ENCODE results near the gene BRMS1. TPM values are rescaled to one million over a fixed set of nuclear protein-coding genes. Genes with fewer than 3 reads are reported as not detected.

BRMS1 gene
- polyA plus RNA-seq, 1 experiment, result 35.2 TPM

DNA sequence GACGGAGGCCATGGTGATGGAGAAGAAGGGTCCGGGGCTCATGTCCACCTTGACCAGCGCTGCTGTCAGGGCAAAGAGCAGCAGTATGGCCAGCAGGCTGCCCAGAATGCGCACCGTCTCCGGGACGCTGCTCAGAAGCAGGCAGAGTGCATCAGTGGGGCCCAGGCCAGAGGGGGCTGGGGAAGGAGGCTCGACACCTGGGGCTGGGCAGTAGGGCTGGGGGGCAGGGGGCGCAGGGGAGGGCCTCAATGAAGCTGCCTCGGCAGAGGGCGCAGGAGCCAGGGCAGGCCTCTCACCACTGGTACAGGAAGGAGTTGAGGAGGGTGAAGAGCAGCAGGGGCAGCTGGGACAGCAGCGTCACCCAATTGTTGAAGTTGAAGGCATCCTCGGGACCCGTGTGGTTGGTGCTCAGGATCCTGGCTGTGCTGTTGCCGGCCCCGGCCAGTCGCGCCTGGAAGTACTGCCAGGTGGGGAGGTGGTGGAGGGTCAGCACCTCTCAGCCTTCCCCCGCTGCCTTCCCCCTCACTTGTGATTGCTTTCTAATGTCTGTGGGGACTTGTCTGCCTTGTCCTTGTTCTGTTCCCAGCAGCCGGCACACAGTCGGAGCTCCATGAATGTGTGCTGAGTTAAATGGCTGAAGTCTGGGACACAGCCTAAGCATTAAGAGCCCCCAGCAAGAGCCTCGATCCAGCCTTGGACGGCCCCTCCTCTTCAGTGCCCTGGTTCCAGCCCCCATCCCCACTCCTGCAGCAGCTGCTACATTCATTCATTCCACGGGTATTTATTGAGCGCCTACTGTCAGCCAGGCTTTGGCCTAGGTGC is 24.4 kb upstream of the BRMS1 start:
- no peak overlapping the region for H3K4me3 ChIP-seq (ENCODE audit: low read depth, low read length)
- DNase-seq (ENCODE audit: low read depth, low spot score), result no peak
- no peaks in the 10 kb centered on the region for H3K9me3 ChIP-seq (ENCODE audit: control insufficient read depth, insufficient read depth, low read length)
- peaks cover 16% of the 10 kb centered on the region for H3K27me3 ChIP-seq (ENCODE audit: control insufficient read depth, insufficient read depth, low read length)
- ChIA-PET POLR2A (interaction anchor here (1.5 kb wide), 1 partner anchor 21 kb away, joined by 4 read pairs; no protein-coding TSS in a partner anchor), CTCF (interaction anchor here (0.6 to 2.5 kb wide), 3 partner anchors 17 to 80 kb away, joined by 3 to 17 read pairs (median 3); partner anchors contain the start of gene YIF1A)
- no peak overlapping the region for H3K27ac ChIP-seq (ENCODE audit: low read depth, low read length)
- TF ChIP-seq, protein P1, sequence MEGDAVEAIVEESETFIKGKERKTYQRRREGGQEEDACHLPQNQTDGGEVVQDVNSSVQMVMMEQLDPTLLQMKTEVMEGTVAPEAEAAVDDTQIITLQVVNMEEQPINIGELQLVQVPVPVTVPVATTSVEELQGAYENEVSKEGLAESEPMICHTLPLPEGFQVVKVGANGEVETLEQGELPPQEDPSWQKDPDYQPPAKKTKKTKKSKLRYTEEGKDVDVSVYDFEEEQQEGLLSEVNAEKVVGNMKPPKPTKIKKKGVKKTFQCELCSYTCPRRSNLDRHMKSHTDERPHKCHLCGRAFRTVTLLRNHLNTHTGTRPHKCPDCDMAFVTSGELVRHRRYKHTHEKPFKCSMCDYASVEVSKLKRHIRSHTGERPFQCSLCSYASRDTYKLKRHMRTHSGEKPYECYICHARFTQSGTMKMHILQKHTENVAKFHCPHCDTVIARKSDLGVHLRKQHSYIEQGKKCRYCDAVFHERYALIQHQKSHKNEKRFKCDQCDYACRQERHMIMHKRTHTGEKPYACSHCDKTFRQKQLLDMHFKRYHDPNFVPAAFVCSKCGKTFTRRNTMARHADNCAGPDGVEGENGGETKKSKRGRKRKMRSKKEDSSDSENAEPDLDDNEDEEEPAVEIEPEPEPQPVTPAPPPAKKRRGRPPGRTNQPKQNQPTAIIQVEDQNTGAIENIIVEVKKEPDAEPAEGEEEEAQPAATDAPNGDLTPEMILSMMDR (IDR thresholded peaks at IDR 0.05; ENCODE audit: low read depth, low read length), result no peak

DNA sequence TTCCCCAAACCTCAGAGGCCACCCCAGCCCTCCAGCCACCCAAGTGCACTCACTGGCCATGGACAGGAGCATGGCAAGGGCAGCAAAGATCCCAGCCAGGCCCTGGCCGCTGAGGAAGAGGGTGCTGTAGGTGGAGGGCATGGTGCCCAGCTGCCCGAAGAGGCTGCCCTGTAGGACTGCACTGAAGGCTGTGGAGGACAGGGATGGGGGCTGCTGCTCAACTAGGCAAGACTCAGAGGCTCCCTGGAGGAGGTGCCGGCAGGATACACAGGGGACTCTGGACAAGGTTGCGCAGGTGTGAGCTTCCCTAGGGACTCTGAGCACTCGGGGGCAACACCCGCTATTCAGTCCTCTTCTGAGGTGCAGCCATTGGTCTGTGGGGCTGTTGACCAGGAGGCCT is 23.6 kb upstream of the BRMS1 start:
- Histone ChIP-seq H3K9me3 (ENCODE audit: control insufficient read depth, insufficient read depth, low read length) (no peaks in the 10 kb centered on the region), H3K4me3 (ENCODE audit: low read depth, low read length) (no peak overlapping the region), H3K27me3 (ENCODE audit: control insufficient read depth, insufficient read depth, low read length) (peaks cover 13% of the 10 kb centered on the region), H3K27ac (ENCODE audit: low read depth, low read length) (no peak overlapping the region)
- ChIA-PET CTCF (no interaction called here), POLR2A (no interaction called here)
- TF ChIP-seq, protein P1 (IDR thresholded peaks at IDR 0.05; ENCODE audit: low read depth, low read length), result no peak
- no peak for DNase-seq (ENCODE audit: low read depth, low spot score)

DNA sequence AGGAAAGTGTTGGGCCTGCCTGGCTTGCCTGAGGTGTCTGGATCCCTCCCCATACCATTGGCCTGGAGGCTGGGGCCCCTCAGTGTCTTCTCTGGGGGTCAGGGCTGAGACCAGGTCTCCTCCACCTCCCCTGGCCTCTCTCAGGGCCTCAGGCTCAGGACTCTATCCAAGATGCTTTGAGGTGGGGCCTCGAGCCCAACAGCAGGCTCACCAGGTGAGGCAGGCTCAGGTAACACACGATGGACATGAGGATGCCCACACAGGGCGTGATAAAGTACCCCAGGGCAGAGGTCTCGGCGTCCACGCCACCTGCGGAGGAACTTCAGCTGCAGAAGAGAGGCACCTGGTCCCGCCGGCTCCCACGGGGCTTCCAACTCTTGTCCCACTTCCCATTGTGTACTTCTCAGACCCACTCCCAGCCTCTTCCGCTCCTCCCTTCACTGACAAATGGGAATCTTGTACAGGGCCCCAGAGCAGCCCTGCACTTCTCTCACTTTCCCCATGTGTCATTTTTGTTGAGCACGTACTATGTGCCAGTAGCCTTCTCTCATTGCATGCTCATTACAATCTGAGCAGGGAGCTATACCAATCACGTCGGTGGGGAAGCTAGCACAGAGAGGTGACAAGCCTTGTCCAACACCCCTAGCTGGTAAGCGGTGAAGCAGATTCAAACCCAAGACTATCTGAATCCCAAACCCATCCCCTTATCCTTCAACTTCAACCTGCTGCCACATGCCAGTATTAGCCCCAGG is 22.8 kb upstream of the BRMS1 start:
- TF ChIP-seq, protein P1 (IDR thresholded peaks at IDR 0.05; ENCODE audit: low read depth, low read length), result no peak
- ChIA-PET CTCF (interaction anchor here (1.9 kb wide), 1 partner anchor 19 kb away, joined by 6 read pairs; no protein-coding TSS in a partner anchor), POLR2A (no interaction called here)
- Histone ChIP-seq H3K27ac (ENCODE audit: low read depth, low read length) (no peak overlapping the region), H3K9me3 (ENCODE audit: control insufficient read depth, insufficient read depth, low read length) (no peaks in the 10 kb centered on the region), H3K27me3 (ENCODE audit: control insufficient read depth, insufficient read depth, low read length) (peaks cover 8% of the 10 kb centered on the region), H3K4me3 (ENCODE audit: low read depth, low read length) (no peak overlapping the region)
- DNase-seq (ENCODE audit: low read depth, low spot score), result no peak

DNA sequence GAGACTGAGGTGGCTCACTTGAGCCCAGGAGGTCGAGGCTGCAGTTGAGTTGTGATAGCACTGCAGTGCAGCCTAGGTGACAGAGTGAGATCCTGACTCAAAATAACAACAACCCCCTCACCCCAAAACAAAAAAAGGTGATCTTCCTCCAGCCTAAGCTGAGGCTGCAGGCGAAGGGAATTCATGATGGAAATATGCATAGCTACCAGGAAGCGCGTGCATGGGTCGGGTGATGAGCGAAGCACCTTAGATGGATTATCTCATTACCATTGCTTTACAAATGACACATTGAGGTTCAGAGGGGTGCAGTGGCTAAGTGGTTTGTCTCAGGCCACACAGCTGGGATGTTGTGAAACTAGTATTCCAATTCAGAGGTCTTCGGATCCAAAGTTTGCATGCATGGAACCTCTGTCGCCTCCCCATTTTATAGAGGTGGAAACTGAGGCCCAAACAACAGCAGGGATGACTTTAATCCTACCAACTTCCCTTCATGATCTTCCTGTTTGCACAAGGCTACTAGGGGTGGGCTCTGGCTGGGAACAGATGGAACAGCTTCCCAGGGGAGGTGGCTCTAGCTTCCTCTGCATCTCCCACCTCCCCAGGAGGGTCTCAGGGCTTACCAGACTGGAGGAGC is 22.1 kb upstream of the BRMS1 start:
- DNase-seq (ENCODE audit: low read depth, low spot score), result no peak
- Histone ChIP-seq H3K27ac (ENCODE audit: low read depth, low read length) (no peak overlapping the region), H3K4me3 (ENCODE audit: low read depth, low read length) (no peak overlapping the region), H3K9me3 (ENCODE audit: control insufficient read depth, insufficient read depth, low read length) (no peaks in the 10 kb centered on the region), H3K27me3 (ENCODE audit: control insufficient read depth, insufficient read depth, low read length) (peaks cover 2% of the 10 kb centered on the region)
- POLR2A ChIA-PET, result no interaction called here
- CTCF ChIA-PET, result interaction anchor here (1.1 to 1.9 kb wide), 2 partner anchors 19 to 23 kb away, joined by 3 to 6 read pairs; no protein-coding TSS in a partner anchor
- TF ChIP-seq, protein P1 (IDR thresholded peaks at IDR 0.05; ENCODE audit: low read depth, low read length), result no peak
